Measurements from ENCODE around the gene PIK3CA.
"Not testable (repeated sequence)": the region's sequence is repeated elsewhere in the genome, so short reads cannot be mapped to it uniquely, and the experiment has no call there.

PIK3CA gene

DNA sequence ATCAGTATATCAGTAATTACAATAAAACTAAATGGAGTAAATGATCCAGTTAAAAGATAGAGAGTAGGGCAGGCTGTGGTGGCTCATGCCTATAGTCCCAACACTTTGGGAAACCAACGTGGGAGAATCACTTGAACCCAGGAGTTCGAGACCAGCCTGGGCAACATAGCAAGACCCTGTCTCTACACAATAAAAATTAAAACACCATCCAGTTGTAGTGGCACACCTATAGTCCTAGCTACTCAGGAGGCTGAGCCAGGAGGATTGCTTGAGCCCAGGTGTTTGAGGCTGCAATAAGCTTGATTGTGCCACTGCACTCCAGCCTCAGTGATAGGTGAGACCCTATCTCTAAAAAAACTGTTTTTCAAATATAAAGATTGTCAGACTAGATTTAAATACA, 108.7 kb downstream of the PIK3CA start:
- no peaks in the 10 kb centered on the region for H3K27me3 ChIP-seq (replicated peaks; ENCODE audit: insufficient read depth, low read length)
- H3F3A ChIP-seq (ENCODE audit: insufficient read depth, low read length) = peaks cover 4% of the 10 kb centered on the region; the same call in 1 of the 2 replicates
- TF ChIP-seq EZH2 (optimal IDR thresholded peaks at IDR 0.05; ENCODE audit: low read depth, low read length) (no peak), EZH2phosphoT487 (IDR thresholded peaks at IDR 0.05; ENCODE audit: low read length) (no peak)
- TF ChIP-seq, protein P1, sequence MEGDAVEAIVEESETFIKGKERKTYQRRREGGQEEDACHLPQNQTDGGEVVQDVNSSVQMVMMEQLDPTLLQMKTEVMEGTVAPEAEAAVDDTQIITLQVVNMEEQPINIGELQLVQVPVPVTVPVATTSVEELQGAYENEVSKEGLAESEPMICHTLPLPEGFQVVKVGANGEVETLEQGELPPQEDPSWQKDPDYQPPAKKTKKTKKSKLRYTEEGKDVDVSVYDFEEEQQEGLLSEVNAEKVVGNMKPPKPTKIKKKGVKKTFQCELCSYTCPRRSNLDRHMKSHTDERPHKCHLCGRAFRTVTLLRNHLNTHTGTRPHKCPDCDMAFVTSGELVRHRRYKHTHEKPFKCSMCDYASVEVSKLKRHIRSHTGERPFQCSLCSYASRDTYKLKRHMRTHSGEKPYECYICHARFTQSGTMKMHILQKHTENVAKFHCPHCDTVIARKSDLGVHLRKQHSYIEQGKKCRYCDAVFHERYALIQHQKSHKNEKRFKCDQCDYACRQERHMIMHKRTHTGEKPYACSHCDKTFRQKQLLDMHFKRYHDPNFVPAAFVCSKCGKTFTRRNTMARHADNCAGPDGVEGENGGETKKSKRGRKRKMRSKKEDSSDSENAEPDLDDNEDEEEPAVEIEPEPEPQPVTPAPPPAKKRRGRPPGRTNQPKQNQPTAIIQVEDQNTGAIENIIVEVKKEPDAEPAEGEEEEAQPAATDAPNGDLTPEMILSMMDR (IDR thresholded peaks at IDR 0.05; ENCODE audit: low read length) = no peak
- no peak for DNase-seq
- no peaks in the 10 kb centered on the region for H3K4me1 ChIP-seq (ENCODE audit: low read length)
- no peaks in the 10 kb centered on the region for H3K9me2 ChIP-seq (replicated peaks; ENCODE audit: insufficient read depth, low read length)
- H3K79me2 ChIP-seq (ENCODE audit: low read length) = no peaks in the 10 kb centered on the region
- no peak overlapping the region for H3K4me3 ChIP-seq (ENCODE audit: low read length)
- no peak overlapping the region for H3K27ac ChIP-seq (ENCODE audit: low read length)
- no peak overlapping the region for H3K4me2 ChIP-seq (ENCODE audit: low read depth, low read length)
- no peaks in the 10 kb centered on the region for H4K20me1 ChIP-seq (ENCODE audit: insufficient read depth, low read length)
- H3K9me3 ChIP-seq (replicated peaks; ENCODE audit: insufficient read depth, low read length) = no peaks in the 10 kb centered on the region
- no peaks in the 10 kb centered on the region for H3K36me3 ChIP-seq (replicated peaks; ENCODE audit: insufficient read depth, low read length)
- H2AFZ ChIP-seq (ENCODE audit: low read length) = no peak overlapping the region
- no peak overlapping the region for H3K9ac ChIP-seq (ENCODE audit: low read length)

DNA sequence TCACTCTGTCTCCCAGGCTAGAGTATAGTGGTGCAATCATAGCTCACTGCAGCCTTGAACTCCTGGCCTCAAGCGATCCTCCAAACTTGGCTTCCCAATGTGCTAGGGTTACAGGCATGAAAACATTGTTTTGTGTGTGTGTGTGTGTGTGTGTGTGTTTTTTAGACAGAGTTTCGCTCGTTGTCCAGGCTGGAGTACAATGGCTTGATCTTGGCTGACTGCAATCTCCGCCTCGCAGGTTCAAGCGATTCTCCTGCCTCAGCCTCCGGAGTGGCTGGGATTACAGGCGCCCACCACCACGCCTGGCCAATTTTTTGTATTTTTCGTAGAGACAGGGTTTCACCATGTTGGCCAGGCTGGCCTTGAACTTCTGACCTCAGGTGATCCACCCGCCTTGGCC, 109.6 kb downstream of the PIK3CA start:
- H3K36me3 ChIP-seq (replicated peaks; ENCODE audit: insufficient read depth, low read length); H3K9ac ChIP-seq (ENCODE audit: low read length); H3K79me2 ChIP-seq (ENCODE audit: low read length); H3K9me3 ChIP-seq (replicated peaks; ENCODE audit: insufficient read depth, low read length); H4K20me1 ChIP-seq (ENCODE audit: insufficient read depth, low read length); H3K27me3 ChIP-seq (replicated peaks; ENCODE audit: insufficient read depth, low read length); H3K27ac ChIP-seq (ENCODE audit: low read length); DNase-seq; H3K4me3 ChIP-seq (ENCODE audit: low read length); H3K4me1 ChIP-seq (ENCODE audit: low read length); H3K9me2 ChIP-seq (replicated peaks; ENCODE audit: insufficient read depth, low read length); H3K4me2 ChIP-seq (ENCODE audit: low read depth, low read length); H2AFZ ChIP-seq (ENCODE audit: low read length); H3F3A ChIP-seq (ENCODE audit: insufficient read depth, low read length): not testable (repeated sequence)

GRCh38 chr3:179258820-179259219, 110.7 kb downstream of the PIK3CA start:
- Histone ChIP-seq H3K4me2 (ENCODE audit: low read depth, low read length) (no peak overlapping the region), H3K9me2 (replicated peaks; ENCODE audit: insufficient read depth, low read length) (no peaks in the 10 kb centered on the region), H3K27ac (ENCODE audit: low read length) (no peak overlapping the region), H3K27me3 (replicated peaks; ENCODE audit: insufficient read depth, low read length) (no peaks in the 10 kb centered on the region), H3K79me2 (ENCODE audit: low read length) (no peaks in the 10 kb centered on the region), H3K9me3 (replicated peaks; ENCODE audit: insufficient read depth, low read length) (no peaks in the 10 kb centered on the region), H3K9ac (ENCODE audit: low read length) (no peak overlapping the region), H3K36me3 (replicated peaks; ENCODE audit: insufficient read depth, low read length) (no peaks in the 10 kb centered on the region), H3K4me3 (ENCODE audit: low read length) (no peak overlapping the region), H4K20me1 (ENCODE audit: insufficient read depth, low read length) (no peaks in the 10 kb centered on the region), H2AFZ (ENCODE audit: low read length) (no peak overlapping the region), H3F3A (ENCODE audit: insufficient read depth, low read length) (peaks cover 6% of the 10 kb centered on the region; the same call in 1 of the 2 replicates), H3K4me1 (ENCODE audit: low read length) (no peaks in the 10 kb centered on the region)
- TF ChIP-seq EZH2phosphoT487 (IDR thresholded peaks at IDR 0.05; ENCODE audit: low read length) (no peak), EZH2 (optimal IDR thresholded peaks at IDR 0.05; ENCODE audit: low read depth, low read length) (no peak)
- TF ChIP-seq, protein P1 (IDR thresholded peaks at IDR 0.05; ENCODE audit: low read length) = no peak
- no peak for DNase-seq

- H3K4me3 ChIP-seq (ENCODE audit: low read length); H3K4me2 ChIP-seq (ENCODE audit: low read depth, low read length); H3K27ac ChIP-seq (ENCODE audit: low read length); H3K27me3 ChIP-seq (replicated peaks; ENCODE audit: insufficient read depth, low read length); H4K20me1 ChIP-seq (ENCODE audit: insufficient read depth, low read length); H3K79me2 ChIP-seq (ENCODE audit: low read length); H3K9me2 ChIP-seq (replicated peaks; ENCODE audit: insufficient read depth, low read length); H3F3A ChIP-seq (ENCODE audit: insufficient read depth, low read length); H3K9ac ChIP-seq (ENCODE audit: low read length); DNase-seq; H2AFZ ChIP-seq (ENCODE audit: low read length); H3K9me3 ChIP-seq (replicated peaks; ENCODE audit: insufficient read depth, low read length); H3K4me1 ChIP-seq (ENCODE audit: low read length); H3K36me3 ChIP-seq (replicated peaks; ENCODE audit: insufficient read depth, low read length): not testable (repeated sequence)
Measured at GRCh38 chr3:179259959-179260756, 112.0 kb downstream of the PIK3CA start.
